ENCODE results near the gene ZNF562.
A peak's percentile ranks its signal among the peaks of the same experiment; 100 is the strongest.
"Not testable (repeated sequence)": the region's sequence is repeated elsewhere in the genome, so short reads cannot be mapped to it uniquely, and the experiment has no call there.

The ZNF562 gene

DNA sequence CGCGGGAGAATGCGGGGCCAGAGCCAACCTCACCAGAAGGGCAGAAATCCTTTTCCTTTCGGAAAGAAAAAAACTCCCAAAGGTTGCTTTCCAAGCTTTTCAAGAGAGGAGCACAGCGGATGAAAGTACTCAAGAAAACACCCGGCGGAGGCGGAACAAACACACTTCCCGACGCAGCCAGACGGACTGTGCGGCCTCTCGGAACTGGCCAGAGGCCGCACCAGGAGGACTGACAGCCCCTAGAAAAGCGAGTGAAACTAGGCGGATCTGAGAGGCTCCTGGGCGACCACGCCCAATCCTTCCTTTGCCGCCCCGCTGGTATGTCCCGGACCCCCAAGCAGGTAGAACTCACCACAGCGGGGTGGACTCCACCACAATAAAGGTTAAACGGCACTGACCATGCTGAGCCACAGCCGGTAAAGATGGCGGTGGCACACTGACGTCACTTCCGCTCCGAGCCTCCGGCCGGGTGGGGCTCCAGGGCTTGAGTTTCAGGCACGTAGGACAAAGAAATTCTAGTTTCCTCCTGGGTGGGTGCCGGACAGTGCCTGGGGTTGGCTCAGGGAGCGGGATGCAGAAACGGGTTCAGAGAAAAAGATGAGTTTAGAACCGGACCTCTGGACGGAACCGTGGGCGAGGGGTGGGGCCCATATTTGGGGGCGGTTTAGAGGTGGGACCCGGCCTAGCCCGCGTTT, at the start of gene ZNF562:
TSS of gene ZNF562 (minus strand) at position 438 of the 695 bp plus-strand sequence. CDS start 14,356 bp downstream, outside the sequence.
- DNase-seq, result peak; percentile 73 to 75

DNA sequence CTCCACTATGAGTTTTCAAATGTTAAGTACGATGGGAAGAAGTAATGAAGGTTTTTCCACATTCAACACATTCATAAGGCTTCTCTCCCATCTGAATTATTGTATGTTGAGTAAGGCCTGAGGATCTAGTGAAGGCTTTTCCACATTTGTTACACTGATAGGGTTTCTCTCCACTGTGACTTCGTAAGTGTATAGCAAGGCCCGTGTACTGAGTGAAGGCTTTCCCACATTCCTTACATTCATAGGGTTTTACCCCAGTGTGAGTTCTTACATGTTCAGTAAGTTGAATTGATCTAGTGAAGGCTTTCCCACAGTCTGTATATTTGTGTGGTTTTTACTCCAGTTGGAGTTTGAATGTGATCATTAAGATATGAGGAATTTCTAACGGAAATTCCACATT, 49.3 kb upstream of the ZNF562 start:
- no peak for DNase-seq

DNA sequence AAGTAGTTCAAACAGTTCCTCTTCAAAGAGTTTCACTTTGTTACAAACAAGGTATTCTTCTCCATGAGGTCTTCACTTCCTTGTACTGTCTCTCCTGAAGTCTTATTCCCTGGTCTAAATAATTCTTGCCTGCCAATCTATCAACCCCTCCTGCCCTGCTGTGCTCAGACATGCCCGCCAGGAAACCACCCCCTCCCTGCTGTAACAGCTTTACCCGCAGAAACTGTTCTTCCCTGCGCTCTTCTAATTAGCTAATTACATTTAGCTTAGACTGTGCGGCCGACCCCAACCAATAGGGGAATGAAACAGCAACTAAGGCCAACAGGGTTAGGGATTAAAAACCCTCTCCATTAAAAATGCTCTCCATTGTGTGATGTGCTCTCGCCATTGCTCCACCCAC, 47.0 kb upstream of the ZNF562 start:
- DNase-seq, result no peak

DNA sequence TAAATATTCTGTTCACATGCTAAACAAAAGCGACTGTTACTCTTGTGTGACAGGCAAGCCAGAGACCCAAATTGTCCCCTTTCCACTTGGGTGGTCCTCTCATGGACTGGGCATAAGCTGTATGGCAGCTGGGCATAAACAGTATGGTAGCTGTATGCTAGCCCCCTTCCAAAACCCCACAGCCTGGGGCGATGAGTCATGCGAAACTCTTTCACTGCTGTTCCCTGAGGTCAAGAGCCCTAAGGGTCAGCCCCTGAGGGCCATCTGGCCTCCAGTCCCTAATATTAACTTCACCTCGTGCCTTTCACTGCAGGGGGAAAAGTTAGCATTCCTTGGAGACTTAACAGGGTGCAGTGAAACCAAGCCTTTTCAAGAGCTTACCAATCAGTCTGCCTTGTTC, 45.6 kb upstream of the ZNF562 start:
- no peak for DNase-seq

DNA sequence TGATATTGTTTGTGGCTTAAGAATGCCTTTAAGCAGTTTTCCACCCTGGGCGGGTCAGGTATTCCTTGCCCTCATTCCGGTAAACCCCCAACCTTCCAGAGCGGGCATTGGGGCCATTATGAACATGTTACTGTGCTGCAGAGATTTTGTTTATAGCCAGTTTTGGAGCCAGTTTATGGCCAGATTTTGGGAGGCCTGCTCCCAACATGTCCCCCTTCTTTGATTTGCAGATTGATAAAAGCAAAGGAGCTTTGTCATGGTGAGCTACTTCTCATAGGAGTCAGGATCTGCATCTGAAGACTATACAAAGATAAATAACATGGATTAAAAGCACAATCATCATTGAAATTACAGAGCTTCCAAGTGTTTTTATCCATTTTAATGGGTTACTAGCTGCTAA, 36.9 kb upstream of the ZNF562 start:
- no peak for DNase-seq

DNA sequence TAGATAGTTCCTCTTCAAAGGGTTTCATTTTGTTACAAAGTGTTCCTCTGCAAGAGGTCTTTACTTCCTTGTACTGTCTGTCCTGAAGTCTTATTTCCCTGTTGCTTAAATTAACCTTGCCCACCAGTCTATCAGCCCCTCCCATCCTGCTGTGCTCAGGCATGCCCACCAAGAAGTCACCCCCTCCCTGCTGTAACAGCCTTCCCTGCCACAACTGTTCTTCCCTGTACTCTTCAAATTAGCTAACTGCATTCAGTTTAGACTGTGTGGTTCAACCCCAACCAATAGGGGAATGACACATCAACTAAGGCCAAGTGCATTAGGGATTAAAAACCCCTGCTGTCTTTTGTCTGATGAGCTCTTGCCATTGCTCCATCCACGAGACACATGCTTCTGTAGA, 34.4 kb upstream of the ZNF562 start:
- DNase-seq, result no peak

DNA sequence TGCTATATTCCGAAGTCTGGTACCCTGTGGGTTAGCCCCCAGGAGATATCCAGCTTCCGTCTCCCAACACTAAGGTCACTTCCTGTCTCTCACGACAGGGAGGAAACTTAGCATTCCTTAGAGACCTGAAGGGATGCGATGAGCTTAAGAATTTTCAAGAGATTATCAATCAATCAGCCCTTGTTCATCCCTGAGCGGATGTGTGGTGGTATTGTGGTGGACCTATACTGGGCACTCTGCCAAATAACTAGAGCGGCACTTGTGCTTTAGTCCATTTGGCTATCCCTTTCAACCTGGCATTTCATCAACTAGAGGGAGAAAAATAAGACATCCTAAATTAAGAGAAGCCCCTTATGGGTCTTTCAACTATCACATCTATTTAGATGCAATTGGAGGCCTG, 30.9 kb upstream of the ZNF562 start:
- no peak for DNase-seq

DNA sequence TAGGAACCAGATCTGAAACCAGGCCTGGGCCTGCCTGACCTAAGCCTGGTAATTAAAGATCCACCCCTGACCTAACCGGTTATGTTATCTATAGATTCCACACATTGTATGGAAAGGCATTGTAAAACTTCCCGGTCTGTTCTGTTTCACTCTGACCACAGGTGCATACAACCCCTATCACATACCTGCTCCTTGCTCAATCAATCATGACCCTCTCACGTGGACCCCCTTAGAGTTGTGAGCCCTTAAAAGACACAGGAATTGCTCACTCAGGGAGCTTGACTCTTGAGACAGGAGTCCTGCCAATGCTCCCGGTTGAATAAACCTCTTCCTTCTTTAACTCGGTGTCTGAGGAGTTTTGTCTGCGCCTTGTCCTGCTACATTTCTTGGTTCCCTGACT, 27.3 kb upstream of the ZNF562 start:
- DNase-seq, result no peak

DNA sequence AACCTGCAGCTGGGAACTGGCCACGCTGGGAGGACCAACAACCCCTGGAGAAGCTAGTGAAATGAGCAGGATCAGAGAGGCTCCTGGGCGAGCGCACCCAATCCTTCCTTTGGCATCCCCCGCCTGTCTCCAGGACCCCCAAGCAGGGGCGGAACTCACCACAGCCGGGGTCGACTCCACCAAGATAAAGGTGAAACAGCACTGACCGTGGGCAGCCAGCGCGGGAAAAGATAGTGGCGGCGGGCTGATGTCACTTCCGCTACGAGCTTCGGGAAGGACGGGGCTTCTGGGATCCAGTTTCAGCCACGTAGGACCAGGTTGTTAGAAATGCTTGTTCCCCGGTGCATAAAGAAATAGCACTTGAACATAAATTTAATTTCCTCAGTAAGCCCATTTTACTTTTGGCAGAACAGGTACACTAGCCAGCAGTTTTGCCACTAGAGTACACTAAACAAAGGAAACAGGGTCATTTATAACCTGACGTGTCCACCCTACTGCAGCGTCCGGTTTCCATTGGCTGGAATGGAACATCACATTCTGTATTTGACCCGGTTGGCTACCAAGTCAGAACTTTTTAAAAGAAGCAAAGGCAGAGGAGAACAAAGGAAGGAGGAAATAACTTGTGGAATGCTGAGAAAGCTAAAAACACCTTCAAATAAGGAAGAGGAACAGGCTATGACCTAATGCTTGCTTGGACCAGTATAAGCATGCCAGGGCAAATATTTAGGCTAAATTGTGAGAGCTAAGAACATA, 25.5 kb upstream of the ZNF562 start:
- DNase-seq, result no peak

DNA sequence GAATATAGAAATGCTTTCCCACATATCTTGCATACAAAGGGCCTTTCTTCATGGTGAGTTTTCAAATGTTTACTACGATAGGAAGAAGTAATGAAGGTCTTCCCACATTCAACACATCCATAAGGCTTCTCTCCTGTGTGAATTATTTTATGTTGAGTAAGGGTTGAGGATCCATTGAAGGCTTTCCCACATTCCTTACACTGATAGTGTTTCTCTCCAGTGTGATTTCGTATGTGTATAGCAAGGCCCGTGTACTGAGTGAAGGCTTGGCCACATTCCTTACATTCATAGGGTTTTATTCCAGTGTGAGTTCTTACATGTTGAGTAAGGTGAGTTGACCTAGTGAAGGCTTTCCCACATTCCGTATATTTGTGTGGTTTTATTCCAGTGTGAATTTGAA, 15.4 kb upstream of the ZNF562 start:
- not testable (repeated sequence) for DNase-seq

DNA sequence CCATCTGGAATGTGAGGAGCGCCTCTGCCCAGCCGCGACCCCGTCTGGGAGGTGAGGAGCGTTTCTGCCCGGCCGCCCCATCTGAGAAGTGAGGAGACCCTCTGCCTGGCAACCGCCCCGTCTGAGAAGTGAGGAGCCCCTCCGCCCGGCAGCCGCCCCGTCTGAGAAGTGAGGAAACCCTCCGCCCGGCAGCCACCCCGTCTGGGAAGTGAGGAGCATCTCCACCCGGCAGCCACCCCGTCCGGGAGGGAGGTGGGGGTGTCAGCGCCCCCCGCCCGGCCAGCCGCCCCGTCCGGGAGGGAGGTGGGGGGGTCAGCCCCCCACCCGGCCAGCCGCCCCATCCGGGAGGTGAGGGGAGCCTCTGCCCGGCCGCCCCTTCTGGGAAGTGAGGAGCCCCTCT, 5.1 kb upstream of the ZNF562 start:
- not testable (repeated sequence) for DNase-seq

DNA sequence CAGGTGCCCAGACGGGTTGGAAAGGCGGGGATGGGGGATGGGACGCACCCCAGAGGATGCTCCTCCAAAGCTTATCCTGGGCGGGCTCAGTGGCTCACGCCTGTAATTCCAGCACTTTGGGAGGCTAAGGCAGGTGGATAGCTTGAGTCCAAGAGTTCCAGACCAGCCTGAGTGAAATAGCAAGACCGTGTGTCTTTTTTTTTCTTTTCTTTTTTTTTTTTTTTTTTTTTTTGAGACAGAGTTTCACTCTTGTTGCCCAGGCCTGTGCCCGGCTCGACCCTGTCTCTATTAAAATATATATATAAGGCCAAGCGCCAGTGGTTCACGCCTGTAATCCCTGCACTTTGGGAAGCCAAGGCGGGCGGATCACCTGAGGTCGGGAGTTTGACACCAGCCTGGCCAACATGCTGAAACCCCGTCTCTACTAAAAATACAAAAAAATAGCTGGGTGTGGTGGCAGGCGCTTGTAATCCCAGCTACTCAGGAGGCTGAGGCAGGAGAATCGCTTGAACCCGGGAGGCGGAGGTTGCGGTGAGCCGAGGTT, 530 bp upstream of the ZNF562 start:
- DNase-seq, result not testable (repeated sequence)

DNA sequence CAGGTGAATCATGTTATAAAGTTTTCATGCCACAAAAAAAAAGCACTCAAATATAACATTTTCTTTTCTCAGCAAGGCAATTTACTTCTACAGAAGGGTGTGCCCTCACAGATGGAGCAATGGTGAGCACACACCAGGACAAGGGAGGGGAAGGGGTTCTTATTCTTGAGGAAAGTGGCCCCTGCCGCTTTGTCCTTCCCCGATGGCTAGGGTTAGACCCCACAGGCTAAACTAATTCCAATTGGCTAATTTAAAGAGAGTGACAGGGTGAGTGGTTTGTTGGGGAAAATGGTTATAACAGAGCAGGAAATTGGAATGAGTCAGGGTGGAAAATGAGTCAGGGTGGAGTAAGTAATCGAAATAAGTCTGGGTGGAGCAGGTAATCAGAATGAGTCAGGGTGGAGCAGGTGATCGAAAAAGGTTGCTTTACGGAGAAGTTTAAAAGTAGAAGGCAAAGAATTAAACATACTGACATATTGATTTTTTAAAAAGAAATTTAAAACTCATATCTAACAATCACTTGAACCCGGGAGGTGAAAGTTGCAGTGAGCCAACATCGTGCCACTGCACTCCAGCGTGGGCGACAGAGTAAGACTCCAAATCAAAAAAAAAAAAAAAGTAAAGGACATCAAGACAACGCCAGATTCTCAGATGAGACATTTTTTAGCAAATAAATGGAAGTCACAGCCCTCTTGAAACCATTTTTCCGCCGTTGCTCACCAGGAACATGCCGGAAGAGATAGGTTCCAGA, 813 bp downstream of the ZNF562 start:
- peak; percentile 9 to 34 for DNase-seq

DNA sequence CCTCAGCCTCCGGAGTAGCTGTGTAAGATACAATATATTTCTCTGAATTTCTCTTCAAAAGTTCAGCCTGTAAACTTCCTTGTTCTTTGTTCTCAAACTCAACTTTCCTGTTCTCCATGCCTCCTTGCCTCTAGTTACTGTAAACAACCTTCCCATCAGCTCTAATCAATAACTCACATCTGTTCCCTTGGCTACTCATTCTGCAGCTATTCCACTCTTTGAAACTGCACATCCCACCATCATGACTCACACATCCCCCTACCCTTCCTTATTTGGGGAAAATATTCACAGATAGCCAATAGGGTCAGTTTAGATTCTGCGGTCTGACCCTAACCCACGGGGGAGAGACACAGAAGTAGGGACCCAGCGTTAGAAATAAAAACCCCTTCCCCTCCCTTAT, 2.0 kb downstream of the ZNF562 start:
- no peak for DNase-seq

DNA sequence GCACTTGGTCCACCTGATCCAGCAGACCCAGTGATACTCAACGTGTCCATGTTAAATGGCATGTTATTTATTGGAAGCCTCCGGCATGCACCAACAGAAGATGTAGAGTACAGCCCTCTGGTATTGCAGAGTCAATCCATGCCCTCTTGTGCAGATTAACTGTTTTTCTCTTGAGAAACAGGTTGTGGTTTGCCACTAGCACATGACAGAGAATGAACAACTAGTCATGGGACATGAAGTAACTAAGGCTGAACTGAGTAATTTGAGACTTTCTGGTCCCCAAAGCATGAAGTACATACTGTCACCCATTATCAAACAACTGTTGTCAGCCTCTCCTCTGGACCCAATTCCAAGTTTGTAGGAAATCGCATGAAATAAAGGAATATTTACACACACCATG, 3.2 kb downstream of the ZNF562 start:
- DNase-seq, result no peak

DNA sequence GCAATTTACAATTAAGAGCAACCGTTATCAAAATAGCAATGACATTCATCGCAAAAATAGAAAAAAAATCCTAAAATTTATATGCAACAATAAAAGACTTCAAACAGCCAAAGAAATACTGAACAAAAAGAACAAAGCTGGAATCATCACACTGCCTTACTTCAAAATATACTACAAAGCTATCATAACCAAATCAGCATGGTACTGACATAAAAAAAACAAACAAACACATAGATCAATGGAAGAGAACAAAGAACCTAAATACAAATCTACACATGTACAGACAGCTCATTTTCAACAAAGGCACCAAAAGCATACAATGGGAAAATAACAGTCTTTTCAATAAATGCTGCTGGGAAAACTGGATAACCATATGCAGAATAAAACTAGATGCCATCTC, 6.4 kb downstream of the ZNF562 start:
- DNase-seq, result no peak

DNA sequence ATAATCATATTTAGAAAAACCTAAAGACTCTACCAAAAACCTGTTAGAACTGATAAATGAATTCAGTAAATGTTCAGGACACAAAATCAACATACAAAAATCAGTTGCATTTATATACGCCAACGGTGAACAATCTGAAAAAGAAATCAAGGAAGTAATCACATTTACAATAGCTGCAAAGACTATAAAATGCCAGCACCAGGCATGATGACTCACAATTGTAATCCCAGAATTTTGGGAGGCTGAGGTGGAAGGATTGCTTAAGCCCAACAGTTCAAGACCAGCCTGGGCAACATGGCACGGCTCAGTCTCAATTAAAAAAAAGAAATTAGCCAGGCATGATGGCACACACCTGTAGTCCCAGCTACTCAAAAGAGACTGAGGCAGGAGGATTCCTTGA, 7.0 kb downstream of the ZNF562 start:
- no peak for DNase-seq

DNA sequence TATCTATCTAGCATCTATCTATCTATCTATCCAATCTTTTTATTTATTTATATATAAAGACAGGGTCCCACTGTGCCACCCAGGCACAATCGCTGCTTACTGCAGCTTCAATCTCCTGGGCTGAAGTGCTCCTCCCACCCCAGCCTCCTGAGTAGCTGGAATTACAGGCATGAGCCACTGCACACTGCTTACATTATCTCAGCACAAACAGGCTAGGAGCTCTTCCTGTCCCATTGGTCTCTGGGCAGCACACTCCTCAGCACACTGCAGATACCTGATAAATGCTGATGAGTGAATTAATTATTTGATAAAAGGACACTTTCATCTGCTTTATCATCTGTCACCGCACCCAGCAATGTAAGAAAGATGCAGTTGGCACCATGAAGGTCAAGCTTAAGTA, 16.1 kb downstream of the ZNF562 start:
- DNase-seq, result no peak

DNA sequence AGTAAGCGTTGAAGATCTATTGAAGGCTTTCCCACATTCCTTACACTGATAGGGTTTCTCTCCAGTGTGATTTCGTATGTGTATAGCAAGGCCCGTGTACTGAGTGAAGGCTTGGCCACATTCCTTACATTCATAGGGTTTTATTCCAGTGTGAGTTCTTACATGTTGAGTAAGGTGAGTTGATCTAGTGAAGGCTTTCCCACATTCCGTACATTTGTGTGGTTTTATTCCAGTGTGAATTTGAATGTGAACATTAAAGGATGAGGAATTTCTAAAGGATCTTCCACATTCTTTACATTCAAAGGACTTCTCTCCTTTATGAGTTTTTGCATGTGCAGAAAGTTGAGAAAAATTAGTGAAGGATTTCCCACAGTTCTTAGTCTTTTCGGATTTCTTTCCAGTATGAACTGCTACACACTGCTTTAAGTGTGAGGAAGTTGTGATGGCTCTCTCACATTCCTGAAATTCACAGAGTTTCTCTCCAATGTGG, 21.8 kb downstream of the ZNF562 start:
- not testable (repeated sequence) for DNase-seq

DNA sequence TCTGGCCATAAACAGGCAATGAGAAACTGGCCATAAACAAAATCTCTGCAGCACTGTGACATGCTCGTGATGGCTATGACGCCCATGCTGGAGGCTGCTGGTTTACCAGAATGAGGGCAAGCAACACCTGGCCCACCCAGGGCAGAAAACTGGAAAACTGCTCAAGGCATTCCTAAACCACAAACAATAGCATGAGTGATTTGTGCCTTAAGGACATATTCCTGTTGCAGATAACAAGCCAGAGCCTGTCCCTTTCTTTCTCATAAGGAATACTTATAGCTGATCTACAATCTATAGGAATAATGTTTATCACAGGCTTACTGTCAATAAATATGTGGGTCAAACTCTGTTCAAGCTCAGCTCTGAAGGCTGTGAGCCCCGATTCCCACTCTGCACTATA, 23.4 kb downstream of the ZNF562 start:
- DNase-seq, result not testable (repeated sequence)

DNA sequence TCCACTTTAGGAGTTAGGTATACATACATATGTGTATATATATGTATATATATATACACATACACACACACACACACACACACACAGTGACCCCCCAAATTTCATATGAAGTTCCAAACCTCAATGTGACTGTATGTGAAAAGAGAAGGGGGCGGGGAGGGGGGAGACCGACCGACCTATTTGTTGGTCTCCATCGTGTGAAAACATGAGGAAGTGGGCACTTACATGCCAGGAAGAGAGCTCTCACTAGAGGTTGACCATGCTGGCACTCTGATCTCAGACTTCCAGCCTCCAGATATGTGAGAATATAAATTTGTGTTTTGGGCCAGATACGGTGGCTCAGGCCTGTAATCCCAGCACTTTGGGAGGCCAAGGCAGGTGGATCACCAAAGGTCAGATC, 24.6 kb downstream of the ZNF562 start:
- no peak for DNase-seq

DNA sequence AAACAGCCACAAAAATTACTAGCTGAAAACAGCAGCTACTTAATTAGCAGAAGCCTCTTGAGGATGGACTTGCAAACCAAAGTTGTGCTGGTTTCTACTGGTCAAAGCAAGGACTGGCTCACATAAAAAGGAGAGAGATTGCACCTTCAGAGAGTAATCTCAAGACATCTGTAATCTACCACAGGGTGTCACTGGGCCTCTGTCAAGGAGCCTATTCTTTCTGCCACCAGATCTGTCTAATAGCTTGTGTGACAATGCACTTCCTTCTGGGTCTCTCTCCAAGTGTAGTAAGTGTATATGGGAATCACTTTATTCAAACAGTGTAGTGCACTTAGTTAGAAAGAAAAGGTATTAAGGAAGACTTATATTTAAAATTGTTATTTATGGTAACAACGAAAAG, 29.4 kb downstream of the ZNF562 start:
- DNase-seq, result no peak

DNA sequence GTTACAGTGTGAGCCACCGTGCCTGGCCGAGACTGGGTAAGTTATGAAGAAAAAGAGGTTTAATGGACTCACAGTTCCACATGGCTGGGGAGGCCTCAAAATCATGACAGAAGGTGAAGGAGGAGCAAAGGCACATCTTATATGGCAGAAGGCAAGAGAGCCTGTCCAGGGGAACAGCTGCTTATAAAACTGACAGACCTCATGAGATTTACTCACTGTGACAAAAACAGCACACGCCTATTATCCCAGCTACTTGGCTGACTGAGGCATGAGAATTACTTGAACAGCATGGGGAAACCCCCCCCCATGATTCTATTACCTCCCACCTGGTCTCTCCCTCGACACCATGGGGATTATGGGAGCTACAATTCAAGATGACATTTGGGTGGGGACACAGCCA, 30.4 kb downstream of the ZNF562 start:
- no peak for DNase-seq

Measured in stimulated activated CD4-positive, alpha-beta T cell treated with anti-CD3 and anti-CD28 coated beads, Interleukin-4, amount 100 ng/mL, for 4 hours (primary cell).